NCI-H1694 (cell line): ENCODE results near the gene FRK.
A peak's percentile ranks its signal among the peaks of the same experiment; 100 is the strongest.
"Not testable (repeated sequence)": the region's sequence is repeated elsewhere in the genome, so short reads cannot be mapped to it uniquely, and the experiment has no call there.

Experiments
- DNase-seq: peaks from one replicate; lab custom pipeline; 2025; lab: John Stamatoyannopoulos, UW

FRK gene

GRCh38 chr6:116060572-116061283 lies at the start of gene FRK:
TSS of gene FRK (minus strand) at chr6:116060891. CDS start at chr6:116060311, 580 bp downstream.
- no peak for DNase-seq

GRCh38 chr6:116108836-116109235 lies 48.1 kb upstream of the FRK start:
- no peak for DNase-seq

GRCh38 chr6:116106146-116106545 lies 45.5 kb upstream of the FRK start:
- no peak for DNase-seq

GRCh38 chr6:116105247-116105646 lies 44.6 kb upstream of the FRK start:
- no peak for DNase-seq

- no peak for DNase-seq
Observed at GRCh38 chr6:116104636-116105035, 43.9 kb upstream of the FRK start.

- no peak for DNase-seq
Observed at GRCh38 chr6:116102873-116103272, 42.2 kb upstream of the FRK start.

- no peak for DNase-seq
Observed at GRCh38 chr6:116101790-116102189, 41.1 kb upstream of the FRK start.

- no peak for DNase-seq
Observed at GRCh38 chr6:116101302-116101718, 40.6 kb upstream of the FRK start.

GRCh38 chr6:116100419-116101301 lies 40.0 kb upstream of the FRK start, which contains the start of gene NT5DC1:
TSS of gene NT5DC1 (plus strand) at chr6:116100853. CDS start at chr6:116100931, 78 bp downstream.
- DNase-seq: peak; percentile 47

GRCh38 chr6:116099036-116099435 lies 38.3 kb upstream of the FRK start:
- no peak for DNase-seq

- no peak for DNase-seq
Observed at GRCh38 chr6:116096979-116097816, 36.5 kb upstream of the FRK start.

- not testable (repeated sequence) for DNase-seq
Observed at GRCh38 chr6:116096048-116096759, 35.5 kb upstream of the FRK start.

- DNase-seq: no peak
Observed at GRCh38 chr6:116094041-116094440, 33.4 kb upstream of the FRK start.

GRCh38 chr6:116090251-116090650 lies 29.6 kb upstream of the FRK start:
- no peak for DNase-seq

GRCh38 chr6:116088946-116089345 lies 28.3 kb upstream of the FRK start:
- DNase-seq: no peak

GRCh38 chr6:116087437-116088027 lies 26.8 kb upstream of the FRK start:
- DNase-seq: no peak

- no peak for DNase-seq
Observed at GRCh38 chr6:116084284-116084683, 23.6 kb upstream of the FRK start.

GRCh38 chr6:116083052-116083451 lies 22.4 kb upstream of the FRK start:
- DNase-seq: no peak

GRCh38 chr6:116078945-116079344 lies 18.3 kb upstream of the FRK start:
- no peak for DNase-seq

GRCh38 chr6:116078522-116078921 lies 17.8 kb upstream of the FRK start:
- no peak for DNase-seq

- DNase-seq: no peak
Observed at GRCh38 chr6:116074732-116075390, 14.2 kb upstream of the FRK start.
